Liver (tissue), 3 donors: Measurements from ENCODE around the gene LIPC.

ENCODE experiments used
- EGR1 ChIP-seq, 2 donors: IDR thresholded peaks; 2 replicates each; pipeline ENCODE4 v1.6.1; 2016 to 2018; ENCODE audit warnings: antibody characterized with exemption in 2 of 2, low read depth in 2 of 2
- GABPA ChIP-seq, 2 donors: IDR thresholded peaks in 1 of 2; conservative IDR thresholded peaks in 1 of 2; 2 replicates each; pipeline ENCODE4 v1.6.1; 2016; ENCODE audit warnings: antibody characterized with exemption in 2 of 2, mild to moderate bottlenecking in 1 of 2, moderate library complexity in 1 of 2
- JUND ChIP-seq, 2 donors: IDR thresholded peaks; 2 replicates each; pipeline ENCODE4 v1.6.1; 2016; ENCODE audit warnings: antibody characterized with exemption in 2 of 2
- NR2F2 ChIP-seq: IDR thresholded peaks from 2 replicates; pipeline ENCODE4 v1.6.1; 2016; ENCODE audit warnings: antibody characterized with exemption
- SP1 ChIP-seq: IDR thresholded peaks from 2 replicates; pipeline ENCODE4 v1.6.1; 2018; ENCODE audit warnings: antibody characterized with exemption, mild to moderate bottlenecking
- TAF1 ChIP-seq: conservative IDR thresholded peaks from 2 replicates; pipeline ENCODE4 v1.6.1; 2016; ENCODE audit warnings: antibody characterized with exemption, mild to moderate bottlenecking
- TF ChIP-seq, protein P1 (sequence below): fragments of 150-350 bp; IDR thresholded peaks from 2 replicates; pipeline ENCODE4 v1.5.1; 2017; ENCODE audit warnings: improper control_type of control experiment, low read depth, low read length; ENCODE audit not compliant: missing input control
- TF ChIP-seq, protein P2 (sequence below): IDR thresholded peaks from 2 replicates; pipeline ENCODE4 v1.6.1; 2016; ENCODE audit warnings: antibody characterized with exemption, mild to moderate bottlenecking
- TF ChIP-seq, protein P3 (sequence below): IDR thresholded peaks from 2 replicates; pipeline ENCODE4 v1.6.1; 2016; ENCODE audit warnings: antibody characterized with exemption
- TF ChIP-seq, protein P4 (sequence below): IDR thresholded peaks from 2 replicates; pipeline ENCODE4 v1.6.1; 2016; ENCODE audit warnings: antibody characterized with exemption
- TF ChIP-seq, protein P5 (sequence below): IDR thresholded peaks from 2 replicates; pipeline ENCODE4 v1.6.1; 2016; ENCODE audit warnings: antibody characterized with exemption
- donor health status: healthy.
- donor health status: healthy.

DNA sequence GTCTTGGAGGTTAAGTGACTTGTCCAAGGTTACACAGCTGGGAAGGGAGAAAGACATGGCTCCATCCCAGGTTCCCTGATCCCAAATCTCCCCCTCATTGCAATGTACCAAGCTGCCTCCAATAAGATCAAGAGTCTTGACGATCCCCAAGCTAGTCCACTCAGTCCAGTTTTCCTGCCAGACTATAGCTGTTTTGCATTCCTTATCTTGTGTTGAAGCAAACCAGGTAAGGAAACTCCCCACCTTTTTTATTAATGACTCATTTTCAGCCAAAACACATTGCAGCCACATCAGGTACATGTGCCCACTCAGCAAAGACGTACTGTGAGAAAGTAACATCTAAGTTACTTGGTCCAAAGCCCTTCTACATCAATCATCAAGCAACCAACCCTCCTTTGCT is 41.9 kb downstream of the LIPC start:
- TF ChIP-seq EGR1 (IDR thresholded peaks at IDR 0.05; ENCODE audit: low read depth in 2 of 2) (no peak), GABPA (IDR thresholded peaks at IDR 0.05 in 1 of 2, conservative IDR thresholded peaks at IDR 0.05 in 1 of 2) (no peak), NR2F2 (no peak), SP1 (no peak), TAF1 (no peak), JUND (IDR thresholded peaks at IDR 0.05) (no peak)
- TF ChIP-seq, protein P1, sequence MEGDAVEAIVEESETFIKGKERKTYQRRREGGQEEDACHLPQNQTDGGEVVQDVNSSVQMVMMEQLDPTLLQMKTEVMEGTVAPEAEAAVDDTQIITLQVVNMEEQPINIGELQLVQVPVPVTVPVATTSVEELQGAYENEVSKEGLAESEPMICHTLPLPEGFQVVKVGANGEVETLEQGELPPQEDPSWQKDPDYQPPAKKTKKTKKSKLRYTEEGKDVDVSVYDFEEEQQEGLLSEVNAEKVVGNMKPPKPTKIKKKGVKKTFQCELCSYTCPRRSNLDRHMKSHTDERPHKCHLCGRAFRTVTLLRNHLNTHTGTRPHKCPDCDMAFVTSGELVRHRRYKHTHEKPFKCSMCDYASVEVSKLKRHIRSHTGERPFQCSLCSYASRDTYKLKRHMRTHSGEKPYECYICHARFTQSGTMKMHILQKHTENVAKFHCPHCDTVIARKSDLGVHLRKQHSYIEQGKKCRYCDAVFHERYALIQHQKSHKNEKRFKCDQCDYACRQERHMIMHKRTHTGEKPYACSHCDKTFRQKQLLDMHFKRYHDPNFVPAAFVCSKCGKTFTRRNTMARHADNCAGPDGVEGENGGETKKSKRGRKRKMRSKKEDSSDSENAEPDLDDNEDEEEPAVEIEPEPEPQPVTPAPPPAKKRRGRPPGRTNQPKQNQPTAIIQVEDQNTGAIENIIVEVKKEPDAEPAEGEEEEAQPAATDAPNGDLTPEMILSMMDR = no peak
- TF ChIP-seq, protein P2, sequence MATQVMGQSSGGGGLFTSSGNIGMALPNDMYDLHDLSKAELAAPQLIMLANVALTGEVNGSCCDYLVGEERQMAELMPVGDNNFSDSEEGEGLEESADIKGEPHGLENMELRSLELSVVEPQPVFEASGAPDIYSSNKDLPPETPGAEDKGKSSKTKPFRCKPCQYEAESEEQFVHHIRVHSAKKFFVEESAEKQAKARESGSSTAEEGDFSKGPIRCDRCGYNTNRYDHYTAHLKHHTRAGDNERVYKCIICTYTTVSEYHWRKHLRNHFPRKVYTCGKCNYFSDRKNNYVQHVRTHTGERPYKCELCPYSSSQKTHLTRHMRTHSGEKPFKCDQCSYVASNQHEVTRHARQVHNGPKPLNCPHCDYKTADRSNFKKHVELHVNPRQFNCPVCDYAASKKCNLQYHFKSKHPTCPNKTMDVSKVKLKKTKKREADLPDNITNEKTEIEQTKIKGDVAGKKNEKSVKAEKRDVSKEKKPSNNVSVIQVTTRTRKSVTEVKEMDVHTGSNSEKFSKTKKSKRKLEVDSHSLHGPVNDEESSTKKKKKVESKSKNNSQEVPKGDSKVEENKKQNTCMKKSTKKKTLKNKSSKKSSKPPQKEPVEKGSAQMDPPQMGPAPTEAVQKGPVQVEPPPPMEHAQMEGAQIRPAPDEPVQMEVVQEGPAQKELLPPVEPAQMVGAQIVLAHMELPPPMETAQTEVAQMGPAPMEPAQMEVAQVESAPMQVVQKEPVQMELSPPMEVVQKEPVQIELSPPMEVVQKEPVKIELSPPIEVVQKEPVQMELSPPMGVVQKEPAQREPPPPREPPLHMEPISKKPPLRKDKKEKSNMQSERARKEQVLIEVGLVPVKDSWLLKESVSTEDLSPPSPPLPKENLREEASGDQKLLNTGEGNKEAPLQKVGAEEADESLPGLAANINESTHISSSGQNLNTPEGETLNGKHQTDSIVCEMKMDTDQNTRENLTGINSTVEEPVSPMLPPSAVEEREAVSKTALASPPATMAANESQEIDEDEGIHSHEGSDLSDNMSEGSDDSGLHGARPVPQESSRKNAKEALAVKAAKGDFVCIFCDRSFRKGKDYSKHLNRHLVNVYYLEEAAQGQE = no peak
- TF ChIP-seq, protein P3, sequence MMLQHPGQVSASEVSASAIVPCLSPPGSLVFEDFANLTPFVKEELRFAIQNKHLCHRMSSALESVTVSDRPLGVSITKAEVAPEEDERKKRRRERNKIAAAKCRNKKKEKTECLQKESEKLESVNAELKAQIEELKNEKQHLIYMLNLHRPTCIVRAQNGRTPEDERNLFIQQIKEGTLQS = no peak
- TF ChIP-seq, protein P4, sequence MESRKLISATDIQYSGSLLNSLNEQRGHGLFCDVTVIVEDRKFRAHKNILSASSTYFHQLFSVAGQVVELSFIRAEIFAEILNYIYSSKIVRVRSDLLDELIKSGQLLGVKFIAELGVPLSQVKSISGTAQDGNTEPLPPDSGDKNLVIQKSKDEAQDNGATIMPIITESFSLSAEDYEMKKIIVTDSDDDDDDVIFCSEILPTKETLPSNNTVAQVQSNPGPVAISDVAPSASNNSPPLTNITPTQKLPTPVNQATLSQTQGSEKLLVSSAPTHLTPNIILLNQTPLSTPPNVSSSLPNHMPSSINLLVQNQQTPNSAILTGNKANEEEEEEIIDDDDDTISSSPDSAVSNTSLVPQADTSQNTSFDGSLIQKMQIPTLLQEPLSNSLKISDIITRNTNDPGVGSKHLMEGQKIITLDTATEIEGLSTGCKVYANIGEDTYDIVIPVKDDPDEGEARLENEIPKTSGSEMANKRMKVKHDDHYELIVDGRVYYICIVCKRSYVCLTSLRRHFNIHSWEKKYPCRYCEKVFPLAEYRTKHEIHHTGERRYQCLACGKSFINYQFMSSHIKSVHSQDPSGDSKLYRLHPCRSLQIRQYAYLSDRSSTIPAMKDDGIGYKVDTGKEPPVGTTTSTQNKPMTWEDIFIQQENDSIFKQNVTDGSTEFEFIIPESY = no peak
- TF ChIP-seq, protein P5, sequence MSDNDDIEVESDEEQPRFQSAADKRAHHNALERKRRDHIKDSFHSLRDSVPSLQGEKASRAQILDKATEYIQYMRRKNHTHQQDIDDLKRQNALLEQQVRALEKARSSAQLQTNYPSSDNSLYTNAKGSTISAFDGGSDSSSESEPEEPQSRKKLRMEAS = no peak
